ENCODE measurements around the gene TREML4. TPM values are rescaled to one million over a fixed set of nuclear protein-coding genes. Genes with fewer than 3 reads are reported as not detected.

The TREML4 gene
- total and polyA plus RNA-seq, 2 of the 8 experiments (the other 6 are each of a cell fraction or from before 2014, with no cell fraction given), result not detected

DNA sequence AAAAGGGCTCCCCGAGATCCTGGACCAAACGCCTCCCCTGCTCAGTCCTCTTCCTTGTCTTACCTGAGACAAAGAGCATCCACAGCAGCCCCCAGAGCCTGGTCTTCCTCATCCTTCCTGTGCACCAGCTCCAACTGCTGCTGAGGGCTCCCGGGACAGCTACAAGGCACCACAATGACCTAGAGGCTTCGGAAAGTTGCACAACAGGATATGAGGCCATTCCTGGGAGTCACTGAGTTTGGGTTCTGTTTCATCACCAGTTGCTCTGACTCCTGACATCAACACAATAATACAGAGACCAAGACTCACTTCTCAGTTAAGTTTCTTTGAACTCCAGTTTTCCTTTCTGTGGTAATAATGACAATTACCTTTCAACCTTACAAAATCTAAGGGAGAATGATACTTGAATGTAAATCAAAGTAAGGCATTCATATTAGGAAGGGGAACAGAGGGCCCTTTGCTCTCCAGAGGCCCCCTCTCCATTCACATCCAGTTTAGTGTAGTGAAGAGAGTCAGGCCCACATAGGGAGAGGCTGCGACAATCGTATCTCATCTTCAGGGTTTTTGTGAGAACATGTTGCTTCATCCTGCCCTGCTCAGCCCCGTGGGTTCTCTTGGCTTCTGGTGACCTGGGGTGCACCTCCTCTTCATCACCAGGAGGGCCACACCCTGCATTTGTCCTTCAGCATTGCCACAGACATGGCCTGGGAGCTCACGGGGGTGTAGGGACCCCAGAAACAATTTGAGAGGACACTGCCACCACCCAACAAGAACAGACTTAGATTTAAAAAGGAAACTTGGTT, 58.6 kb downstream of the TREML4 start, which contains the start of gene TREM1 (continued):
- TF ChIP-seq, protein P1, sequence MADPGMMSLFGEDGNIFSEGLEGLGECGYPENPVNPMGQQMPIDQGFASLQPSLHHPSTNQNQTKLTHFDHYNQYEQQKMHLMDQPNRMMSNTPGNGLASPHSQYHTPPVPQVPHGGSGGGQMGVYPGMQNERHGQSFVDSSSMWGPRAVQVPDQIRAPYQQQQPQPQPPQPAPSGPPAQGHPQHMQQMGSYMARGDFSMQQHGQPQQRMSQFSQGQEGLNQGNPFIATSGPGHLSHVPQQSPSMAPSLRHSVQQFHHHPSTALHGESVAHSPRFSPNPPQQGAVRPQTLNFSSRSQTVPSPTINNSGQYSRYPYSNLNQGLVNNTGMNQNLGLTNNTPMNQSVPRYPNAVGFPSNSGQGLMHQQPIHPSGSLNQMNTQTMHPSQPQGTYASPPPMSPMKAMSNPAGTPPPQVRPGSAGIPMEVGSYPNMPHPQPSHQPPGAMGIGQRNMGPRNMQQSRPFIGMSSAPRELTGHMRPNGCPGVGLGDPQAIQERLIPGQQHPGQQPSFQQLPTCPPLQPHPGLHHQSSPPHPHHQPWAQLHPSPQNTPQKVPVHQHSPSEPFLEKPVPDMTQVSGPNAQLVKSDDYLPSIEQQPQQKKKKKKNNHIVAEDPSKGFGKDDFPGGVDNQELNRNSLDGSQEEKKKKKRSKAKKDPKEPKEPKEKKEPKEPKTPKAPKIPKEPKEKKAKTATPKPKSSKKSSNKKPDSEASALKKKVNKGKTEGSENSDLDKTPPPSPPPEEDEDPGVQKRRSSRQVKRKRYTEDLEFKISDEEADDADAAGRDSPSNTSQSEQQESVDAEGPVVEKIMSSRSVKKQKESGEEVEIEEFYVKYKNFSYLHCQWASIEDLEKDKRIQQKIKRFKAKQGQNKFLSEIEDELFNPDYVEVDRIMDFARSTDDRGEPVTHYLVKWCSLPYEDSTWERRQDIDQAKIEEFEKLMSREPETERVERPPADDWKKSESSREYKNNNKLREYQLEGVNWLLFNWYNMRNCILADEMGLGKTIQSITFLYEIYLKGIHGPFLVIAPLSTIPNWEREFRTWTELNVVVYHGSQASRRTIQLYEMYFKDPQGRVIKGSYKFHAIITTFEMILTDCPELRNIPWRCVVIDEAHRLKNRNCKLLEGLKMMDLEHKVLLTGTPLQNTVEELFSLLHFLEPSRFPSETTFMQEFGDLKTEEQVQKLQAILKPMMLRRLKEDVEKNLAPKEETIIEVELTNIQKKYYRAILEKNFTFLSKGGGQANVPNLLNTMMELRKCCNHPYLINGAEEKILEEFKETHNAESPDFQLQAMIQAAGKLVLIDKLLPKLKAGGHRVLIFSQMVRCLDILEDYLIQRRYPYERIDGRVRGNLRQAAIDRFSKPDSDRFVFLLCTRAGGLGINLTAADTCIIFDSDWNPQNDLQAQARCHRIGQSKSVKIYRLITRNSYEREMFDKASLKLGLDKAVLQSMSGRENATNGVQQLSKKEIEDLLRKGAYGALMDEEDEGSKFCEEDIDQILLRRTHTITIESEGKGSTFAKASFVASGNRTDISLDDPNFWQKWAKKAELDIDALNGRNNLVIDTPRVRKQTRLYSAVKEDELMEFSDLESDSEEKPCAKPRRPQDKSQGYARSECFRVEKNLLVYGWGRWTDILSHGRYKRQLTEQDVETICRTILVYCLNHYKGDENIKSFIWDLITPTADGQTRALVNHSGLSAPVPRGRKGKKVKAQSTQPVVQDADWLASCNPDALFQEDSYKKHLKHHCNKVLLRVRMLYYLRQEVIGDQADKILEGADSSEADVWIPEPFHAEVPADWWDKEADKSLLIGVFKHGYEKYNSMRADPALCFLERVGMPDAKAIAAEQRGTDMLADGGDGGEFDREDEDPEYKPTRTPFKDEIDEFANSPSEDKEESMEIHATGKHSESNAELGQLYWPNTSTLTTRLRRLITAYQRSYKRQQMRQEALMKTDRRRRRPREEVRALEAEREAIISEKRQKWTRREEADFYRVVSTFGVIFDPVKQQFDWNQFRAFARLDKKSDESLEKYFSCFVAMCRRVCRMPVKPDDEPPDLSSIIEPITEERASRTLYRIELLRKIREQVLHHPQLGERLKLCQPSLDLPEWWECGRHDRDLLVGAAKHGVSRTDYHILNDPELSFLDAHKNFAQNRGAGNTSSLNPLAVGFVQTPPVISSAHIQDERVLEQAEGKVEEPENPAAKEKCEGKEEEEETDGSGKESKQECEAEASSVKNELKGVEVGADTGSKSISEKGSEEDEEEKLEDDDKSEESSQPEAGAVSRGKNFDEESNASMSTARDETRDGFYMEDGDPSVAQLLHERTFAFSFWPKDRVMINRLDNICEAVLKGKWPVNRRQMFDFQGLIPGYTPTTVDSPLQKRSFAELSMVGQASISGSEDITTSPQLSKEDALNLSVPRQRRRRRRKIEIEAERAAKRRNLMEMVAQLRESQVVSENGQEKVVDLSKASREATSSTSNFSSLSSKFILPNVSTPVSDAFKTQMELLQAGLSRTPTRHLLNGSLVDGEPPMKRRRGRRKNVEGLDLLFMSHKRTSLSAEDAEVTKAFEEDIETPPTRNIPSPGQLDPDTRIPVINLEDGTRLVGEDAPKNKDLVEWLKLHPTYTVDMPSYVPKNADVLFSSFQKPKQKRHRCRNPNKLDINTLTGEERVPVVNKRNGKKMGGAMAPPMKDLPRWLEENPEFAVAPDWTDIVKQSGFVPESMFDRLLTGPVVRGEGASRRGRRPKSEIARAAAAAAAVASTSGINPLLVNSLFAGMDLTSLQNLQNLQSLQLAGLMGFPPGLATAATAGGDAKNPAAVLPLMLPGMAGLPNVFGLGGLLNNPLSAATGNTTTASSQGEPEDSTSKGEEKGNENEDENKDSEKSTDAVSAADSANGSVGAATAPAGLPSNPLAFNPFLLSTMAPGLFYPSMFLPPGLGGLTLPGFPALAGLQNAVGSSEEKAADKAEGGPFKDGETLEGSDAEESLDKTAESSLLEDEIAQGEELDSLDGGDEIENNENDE (IDR thresholded peaks at IDR 0.05; ENCODE audit: insufficient replicate concordance, low read length), result no peak
- TF ChIP-seq CEBPB (IDR thresholded peaks at IDR 0.05; ENCODE audit: low read depth, low read length), result peak; percentile 57; the same call in 1 of the 2 replicates
